Activated CD4-positive, CD25-positive, alpha-beta regulatory T cell treated with anti-CD3 and anti-CD28 coated beads, Interleukin-2, amount 50 U/mL, for 24 hours (primary cell): Measurements from ENCODE around the gene AKR1C1.
"Not testable (repeated sequence)": the region's sequence is repeated elsewhere in the genome, so short reads cannot be mapped to it uniquely, and the experiment has no call there.

Experiments
- ATAC-seq, 2 donors: fragments of 150-1000 bp; cut with Tn5 transposase; one replicate each; pipeline ENCODE4 v1.10.0; 2021; ENCODE audit warnings: mild to moderate bottlenecking in 1 of 2, moderate library complexity in 1 of 2

The AKR1C1 gene

DNA sequence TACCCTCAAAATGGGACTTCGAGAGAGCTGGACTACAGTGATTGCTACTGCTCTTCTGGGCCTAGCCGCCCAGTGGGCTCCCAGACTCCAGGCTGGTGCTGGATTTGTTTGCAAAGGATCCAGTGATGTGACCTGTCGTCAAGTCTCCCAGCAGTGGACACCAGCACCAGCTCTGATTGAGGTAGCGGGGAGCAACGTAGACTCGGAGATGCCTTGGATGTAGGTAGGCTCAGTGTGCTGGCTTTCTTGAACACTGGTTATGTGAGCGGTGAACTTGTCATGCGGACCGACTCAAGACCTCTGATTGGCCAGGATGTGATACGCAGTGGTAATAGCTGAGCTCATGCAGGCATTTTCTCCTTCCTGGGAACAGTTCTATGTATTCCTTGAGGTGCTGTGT, 21.0 kb downstream of the AKR1C1 start:
- no peak for ATAC-seq

GRCh38 chr10:4984971-4985594, 21.9 kb downstream of the AKR1C1 start:
- ATAC-seq, result no peak

GRCh38 chr10:4988000-4988641, 24.9 kb downstream of the AKR1C1 start:
- ATAC-seq, result not testable (repeated sequence)

- ATAC-seq, result no peak
These were observed 27.0 kb downstream of the AKR1C1 start for GRCh38 chr10:4990217-4990616.

- ATAC-seq, result not testable (repeated sequence)
These were observed 28.2 kb downstream of the AKR1C1 start for GRCh38 chr10:4991463-4991862.

GRCh38 chr10:4992564-4992963, 29.3 kb downstream of the AKR1C1 start:
- not testable (repeated sequence) for ATAC-seq

DNA sequence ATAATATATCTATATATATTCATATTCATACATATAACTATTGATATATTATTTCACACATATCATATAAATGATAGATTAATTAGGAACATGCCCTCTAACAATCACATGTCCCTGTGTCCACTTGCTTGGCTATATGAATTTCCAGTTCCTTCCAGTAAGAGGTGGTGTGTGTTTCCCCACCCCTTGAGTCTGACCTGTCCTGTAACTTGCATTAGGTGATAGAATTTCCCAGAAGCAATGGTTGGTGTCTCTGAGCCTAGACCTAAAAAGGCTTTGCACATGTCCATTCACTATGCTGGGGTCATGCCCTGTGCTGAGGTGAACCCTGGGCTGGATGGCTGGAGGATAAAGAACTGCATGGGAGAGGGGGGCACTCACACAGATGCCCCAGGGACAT, 31.0 kb downstream of the AKR1C1 start:
- ATAC-seq, result not testable (repeated sequence)

GRCh38 chr10:4998671-4999070, 35.5 kb downstream of the AKR1C1 start:
- no peak for ATAC-seq

DNA sequence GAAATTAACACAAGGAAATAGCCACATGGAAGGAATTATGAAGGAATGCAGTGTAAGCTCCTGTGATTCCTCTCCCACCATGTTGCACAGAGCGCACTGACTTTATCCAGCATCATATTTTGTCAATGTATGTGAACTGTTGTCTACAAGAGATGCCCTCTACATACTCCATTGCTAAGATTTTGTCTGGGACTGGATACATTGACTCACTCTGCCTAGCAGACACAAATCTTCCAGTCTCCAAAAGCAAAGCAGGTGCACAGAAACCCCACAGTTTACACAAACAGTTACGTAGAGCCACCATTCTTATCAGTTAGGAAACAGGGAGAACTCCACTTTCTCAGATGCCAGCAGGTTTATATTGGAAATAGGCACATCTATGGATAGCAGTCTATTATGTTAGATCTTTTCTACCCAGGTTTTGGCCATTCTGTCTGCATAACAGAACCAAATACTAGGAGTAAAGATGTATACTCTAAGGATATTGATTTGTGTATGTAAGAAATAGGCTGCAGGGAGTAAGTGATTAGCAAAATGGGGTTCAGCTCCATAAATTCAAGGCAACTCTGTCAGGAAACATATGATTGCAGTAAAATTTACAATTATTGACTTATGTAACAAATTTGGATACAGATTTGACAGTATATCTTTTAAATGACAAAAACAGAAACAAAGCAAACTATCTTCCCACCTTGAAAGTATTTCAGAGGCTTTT, 39.0 kb downstream of the AKR1C1 start:
- no peak for ATAC-seq

GRCh38 chr10:5003127-5004029, 40.2 kb downstream of the AKR1C1 start, which contains the start of gene AKR1C2:
Gene AKR1C2, minus strand, starts transcription at chr10:5003857. Its CDS starts 22 bp downstream, at chr10:5003835.
- not testable (repeated sequence) for ATAC-seq

DNA sequence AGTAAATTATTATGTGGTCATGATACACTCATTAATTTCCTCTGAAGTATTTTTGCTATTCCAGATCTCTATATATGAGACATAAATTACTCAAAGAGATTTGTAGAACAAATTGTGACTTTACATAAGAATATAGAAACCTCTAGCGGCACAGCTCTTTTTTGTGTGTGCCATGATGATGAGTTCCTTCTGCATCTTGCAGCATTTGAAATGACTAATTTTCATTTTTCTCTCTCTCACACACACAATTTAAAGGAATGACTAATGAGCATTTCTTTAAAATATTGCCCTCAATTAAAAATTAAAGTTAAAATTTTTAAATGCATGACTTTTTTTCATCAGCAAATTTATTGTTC, 40.8 kb downstream of the AKR1C1 start:
- not testable (repeated sequence) for ATAC-seq

DNA sequence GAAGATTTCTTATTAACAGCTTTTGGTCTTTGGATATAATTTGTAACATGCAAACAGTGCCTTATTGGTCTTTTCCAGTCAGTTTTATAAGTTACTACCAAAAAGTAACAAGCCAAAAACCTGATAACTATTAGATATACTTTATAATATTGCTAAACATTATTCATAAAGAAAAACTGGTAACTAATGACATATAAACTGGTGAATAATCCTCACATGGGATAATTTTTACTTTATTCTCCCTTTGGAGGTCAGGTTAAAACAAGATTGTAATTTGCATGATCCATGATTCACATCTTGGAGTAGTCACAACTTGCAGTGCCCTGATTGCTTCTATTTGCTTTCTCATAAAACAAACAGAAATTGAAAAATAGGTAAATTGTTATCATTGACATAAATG, 41.3 kb downstream of the AKR1C1 start:
- not testable (repeated sequence) for ATAC-seq

DNA sequence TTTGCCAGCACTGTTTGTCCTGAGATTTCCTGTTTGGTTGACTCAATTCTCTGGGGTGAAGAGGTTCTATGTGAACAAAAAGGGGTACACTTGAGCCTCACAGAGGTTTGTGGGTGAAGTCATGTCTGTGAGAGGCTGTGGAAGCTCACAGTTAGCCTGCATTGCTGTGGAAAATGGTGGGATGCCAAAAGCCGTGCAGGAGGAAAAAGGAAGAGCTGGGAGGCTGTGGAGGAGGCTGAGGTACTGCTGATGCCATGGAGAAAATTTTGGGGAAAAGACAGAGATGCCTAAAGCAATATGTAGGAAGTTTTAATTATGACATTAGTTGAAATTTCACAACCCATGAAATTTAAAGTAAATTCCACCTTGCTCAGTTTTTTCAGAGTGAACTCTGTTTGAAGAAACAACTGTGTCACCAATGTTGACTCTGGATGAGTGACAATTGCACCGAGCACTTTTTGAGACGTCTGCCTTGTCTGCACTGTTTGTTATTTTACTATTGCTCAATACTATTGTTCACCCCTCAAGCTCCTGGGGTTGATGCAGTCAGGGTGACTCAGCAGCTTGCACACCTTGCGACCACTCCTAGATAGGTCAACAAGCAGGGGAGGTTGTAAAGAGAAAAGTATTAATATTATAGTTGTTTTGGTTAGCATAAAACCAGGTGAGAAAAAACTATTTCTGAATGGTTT, 45.8 kb downstream of the AKR1C1 start:
- not testable (repeated sequence) for ATAC-seq

- not testable (repeated sequence) for ATAC-seq
These were observed 46.8 kb downstream of the AKR1C1 start for GRCh38 chr10:5010043-5010442.

DNA sequence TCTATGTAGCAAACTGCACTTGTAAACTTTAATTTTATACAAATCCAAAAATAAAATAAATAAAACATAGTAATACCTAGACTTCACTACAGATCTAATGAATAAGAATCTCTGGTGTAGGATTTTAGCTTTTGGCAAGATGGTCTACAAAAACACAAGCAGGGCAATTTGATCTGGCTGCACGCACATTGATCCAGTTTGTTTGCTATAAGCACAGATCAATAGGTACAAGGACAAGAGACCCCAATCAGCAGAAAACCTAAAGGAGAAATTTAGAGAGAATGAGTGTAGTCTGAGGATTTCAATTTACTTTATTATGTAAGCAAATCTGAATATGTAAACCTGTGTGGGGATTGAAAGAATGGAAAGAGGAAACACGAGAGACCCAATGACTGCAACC, 48.2 kb downstream of the AKR1C1 start:
- ATAC-seq, result not testable (repeated sequence)

DNA sequence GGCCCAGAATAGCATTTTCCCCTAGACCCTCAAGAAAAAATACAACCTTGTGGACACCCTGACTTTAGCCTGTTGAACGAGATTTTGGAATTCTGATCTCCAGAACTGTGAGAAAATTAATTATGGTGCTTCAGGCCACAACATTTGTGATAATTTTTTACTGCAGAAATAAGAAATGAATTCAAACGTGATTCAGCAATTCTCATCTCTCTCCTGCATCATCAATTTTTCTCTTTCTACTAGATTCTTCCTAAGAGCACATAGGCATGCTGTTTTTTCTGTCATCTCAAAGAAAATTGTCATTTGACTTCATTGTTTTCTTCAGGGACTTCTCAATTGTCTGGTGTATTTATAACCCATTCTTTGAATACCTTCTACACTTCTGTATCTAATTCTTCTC, 49.4 kb downstream of the AKR1C1 start:
- ATAC-seq, result no peak

GRCh38 chr10:5013385-5013784, 50.2 kb downstream of the AKR1C1 start:
- no peak for ATAC-seq

GRCh38 chr10:5014200-5014910, 51.1 kb downstream of the AKR1C1 start:
- ATAC-seq, result not testable (repeated sequence)

GRCh38 chr10:5014936-5015335, 51.7 kb downstream of the AKR1C1 start:
- no peak for ATAC-seq

DNA sequence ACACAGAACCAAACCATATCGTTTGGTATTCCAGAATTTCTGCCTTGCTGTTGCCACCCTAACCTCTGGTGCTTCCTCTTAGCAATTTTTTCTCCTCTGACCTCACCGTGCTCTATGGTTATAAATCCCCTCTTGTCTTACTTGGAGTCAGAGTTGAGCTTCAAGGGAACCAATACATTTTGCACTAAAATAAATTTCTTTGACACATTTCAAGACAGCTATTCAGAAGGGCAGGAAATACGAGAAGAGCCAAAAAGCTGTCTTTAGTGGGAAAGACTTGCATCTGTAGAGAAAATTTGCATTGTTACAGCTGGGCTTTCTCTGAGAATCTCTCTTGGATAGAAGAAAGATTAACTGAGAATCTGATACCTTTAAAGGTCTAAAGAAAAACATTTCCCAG, 54.9 kb downstream of the AKR1C1 start:
- no peak for ATAC-seq

GRCh38 chr10:5018671-5019277, 55.6 kb downstream of the AKR1C1 start:
- ATAC-seq, result not testable (repeated sequence)
